OCI-LY1 (cell line): ENCODE data around the gene PATE2.

ENCODE experiments used
- CTCF ChIP-seq: fragments of 200-600 bp; sonication (generic), shearing (Covaris generic); IDR thresholded peaks from 2 replicates; pipeline ENCODE4 v1.5.1; 2017; ENCODE audit warnings: mild to moderate bottlenecking, antibody characterized with exemption, low read length, moderate library complexity, mixed read lengths
- EZH2 ChIP-seq: fragments of 200-600 bp; sonication (generic), shearing (Covaris generic); IDR thresholded peaks from 2 replicates; pipeline ENCODE4 v1.8.0; 2017; ENCODE audit warnings: borderline replicate concordance, mixed run types, mild to moderate bottlenecking, antibody characterized with exemption, low read length, moderate library complexity, mixed read lengths

GRCh38 chr11:125807909-125808308 lies 29.3 kb upstream of the PATE2 start:
- TF ChIP-seq CTCF (no peak), EZH2 (no peak)
